CD4-positive, alpha-beta T cell treated with Interferon gamma for 1 hour (primary cell): ENCODE results near the gene HOXB8.

Experiments used
- DNase-seq: peaks from one replicate; pipeline ENCODE4 v3.0.0-alpha.2; 2020

HOXB8 gene

DNA sequence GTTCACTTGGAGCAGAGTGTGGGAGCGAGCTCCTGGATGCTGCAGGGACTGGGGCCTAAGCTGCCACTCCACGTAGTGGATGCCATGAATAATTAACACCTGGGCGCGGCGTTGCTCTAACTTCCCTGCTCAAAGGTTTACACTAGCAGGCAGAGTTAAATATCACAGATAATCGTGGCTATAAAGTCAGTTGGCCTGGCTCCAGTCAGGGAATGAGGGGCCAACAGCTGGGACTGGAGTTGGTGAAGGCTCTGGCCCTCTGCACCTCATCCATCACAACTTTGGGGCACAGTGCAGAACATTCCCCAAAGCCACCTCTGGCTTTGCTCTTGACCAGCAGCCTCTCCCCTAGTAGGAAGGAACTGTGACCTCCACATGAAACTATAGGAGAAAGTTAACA, 47.9 kb downstream of the HOXB8 start:
- DNase-seq: no peak

DNA sequence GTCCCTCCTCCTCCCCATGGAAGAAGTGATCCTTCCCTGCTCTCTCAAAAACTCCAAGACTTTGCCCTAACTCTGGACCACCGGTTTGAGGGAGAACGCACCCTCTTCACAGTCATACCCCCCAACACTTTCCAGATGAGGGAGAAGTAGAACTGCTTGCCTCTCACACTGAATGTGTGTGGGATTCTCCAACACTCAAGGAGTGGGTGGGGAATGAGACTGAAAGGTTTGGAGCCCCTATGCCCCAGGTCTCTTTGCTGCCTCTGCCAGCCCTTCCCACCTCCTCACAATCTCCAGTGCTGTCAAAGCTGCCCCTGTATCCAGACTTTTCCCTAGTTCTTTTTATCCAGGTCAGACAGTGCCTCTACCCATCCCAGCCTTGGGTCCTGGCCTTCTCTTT, 48.4 kb downstream of the HOXB8 start:
- DNase-seq: no peak

- DNase-seq: no peak
These were observed 49.0 kb downstream of the HOXB8 start for GRCh38 chr17:48565925-48566710.

- no peak for DNase-seq
These were observed 50.0 kb downstream of the HOXB8 start for GRCh38 chr17:48565022-48565554.

GRCh38 chr17:48564188-48565021, 50.7 kb downstream of the HOXB8 start:
- DNase-seq: no peak

DNA sequence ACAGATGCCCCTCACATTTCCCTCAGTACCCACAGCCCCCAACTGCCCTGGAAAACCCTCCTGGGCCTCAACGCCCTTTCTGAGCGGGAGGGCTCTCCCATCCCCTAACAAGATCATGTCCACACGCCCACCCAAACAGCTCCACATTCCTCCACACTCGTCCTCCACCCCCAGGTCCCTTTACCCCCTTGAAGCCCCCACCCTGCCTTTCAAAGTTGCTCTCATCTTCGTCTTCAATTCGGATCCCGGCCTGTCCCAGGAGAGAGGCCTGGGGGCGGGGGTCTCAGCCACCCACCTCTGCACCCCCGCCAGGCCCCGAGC, 51.3 kb downstream of the HOXB8 start:
- no peak for DNase-seq

DNA sequence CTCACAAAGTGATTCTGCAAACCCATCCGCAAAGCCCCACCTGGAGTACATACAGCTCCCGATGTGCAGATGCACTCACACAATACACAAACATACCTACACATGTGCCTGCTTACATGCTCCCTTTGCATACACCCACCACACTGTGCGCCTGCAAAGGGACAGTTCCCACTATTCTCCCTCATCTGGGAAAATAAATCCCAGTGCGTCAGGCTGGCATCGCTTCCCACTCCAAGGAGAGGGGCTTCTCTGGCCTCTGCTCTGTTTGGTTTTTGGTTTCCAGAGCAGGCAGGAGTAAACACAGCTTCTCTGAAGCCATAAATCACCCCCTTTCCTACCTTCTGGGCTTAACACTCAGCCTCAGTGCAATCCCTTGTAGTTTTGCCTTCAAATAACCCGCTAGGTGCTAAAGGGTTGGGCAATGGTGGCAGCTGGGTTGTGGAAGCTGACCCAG, 51.7 kb downstream of the HOXB8 start:
- no peak for DNase-seq

GRCh38 chr17:48562934-48563333, 52.2 kb downstream of the HOXB8 start:
- no peak for DNase-seq
